OCI-LY3 (cell line): ENCODE measurements around the gene MCF2L2.

Experiments used
- H2AFZ ChIP-seq: fragments of 200-600, 300-600 bp; shearing (Covaris generic); 2 replicates; pipeline ENCODE4 v1.6.0; 2014; ENCODE audit warnings: antibody characterized with exemption, low read depth, low read length
- H3K27ac ChIP-seq: fragments of 200-600, 300-600 bp; sonication (generic); 2 replicates; pipeline ENCODE4 v1.5.1; 2014; ENCODE audit warnings: mild to moderate bottlenecking, low read length, moderate library complexity, mixed read lengths
- H3K27me3 ChIP-seq: fragments of 200-600, 300-600 bp; sonication (generic); 2 replicates; pipeline ENCODE4 v1.6.1; 2014; ENCODE audit warnings: low read depth, low read length, mixed read lengths
- H3K36me3 ChIP-seq: fragments of 200-600, 300-600 bp; sonication (generic); replicated peaks from 2 replicates; pipeline ENCODE3; 2014; ENCODE audit warnings: low read depth, low read length, mixed read lengths
- H3K4me1 ChIP-seq: fragments of 300-600, 200-600 bp; sonication (generic); 2 replicates; pipeline ENCODE4 v1.6.1; 2014; ENCODE audit warnings: low read length, mixed read lengths
- H3K4me2 ChIP-seq: fragments of 200-600, 300-600 bp; sonication (generic); 2 replicates; pipeline ENCODE4 v1.6.1; 2014; ENCODE audit warnings: low read length, mixed read lengths
- H3K4me3 ChIP-seq: fragments of 300-600, 200-600 bp; sonication (generic); 2 replicates; pipeline ENCODE4 v1.5.1; 2014; ENCODE audit warnings: antibody characterized with exemption, mild to moderate bottlenecking, low read length, moderate library complexity
- H3K79me2 ChIP-seq: fragments of 300-600, 200-600 bp; shearing (Covaris generic); 2 replicates; pipeline ENCODE4 v1.6.1; 2014; ENCODE audit warnings: mild to moderate bottlenecking, low read length, mixed read lengths
- H3K9ac ChIP-seq: fragments of 300-600, 200-600 bp; shearing (Covaris generic); 2 replicates; pipeline ENCODE4 v1.6.0; 2014; ENCODE audit warnings: mild to moderate bottlenecking, low read length, moderate library complexity
- H3K9me3 ChIP-seq: fragments of 200-600, 300-600 bp; shearing (Covaris generic); 2 replicates; pipeline ENCODE4 v1.6.1; 2014; ENCODE audit warnings: low read length, mixed read lengths; ENCODE audit not compliant: insufficient read depth
- H4K20me1 ChIP-seq: fragments of 200-600, 300-600 bp; sonication (generic); 2 replicates; pipeline ENCODE4 v1.6.1; 2016; ENCODE audit warnings: low read length, mixed read lengths; ENCODE audit not compliant: insufficient read depth
- EZH2phosphoT487 ChIP-seq: fragments of 200-600 bp; shearing (Covaris generic); IDR thresholded peaks from 2 replicates; pipeline ENCODE4 v1.6.1; 2018; ENCODE audit warnings: antibody characterized with exemption, mixed run types, low read depth
- TF ChIP-seq, protein P1 (sequence below): fragments of 200-600, 300-600 bp; sonication (generic); IDR thresholded peaks from 2 replicates; pipeline ENCODE4 v1.5.1; 2014; ENCODE audit warnings: antibody characterized with exemption, low read length, low read depth

The MCF2L2 gene

DNA sequence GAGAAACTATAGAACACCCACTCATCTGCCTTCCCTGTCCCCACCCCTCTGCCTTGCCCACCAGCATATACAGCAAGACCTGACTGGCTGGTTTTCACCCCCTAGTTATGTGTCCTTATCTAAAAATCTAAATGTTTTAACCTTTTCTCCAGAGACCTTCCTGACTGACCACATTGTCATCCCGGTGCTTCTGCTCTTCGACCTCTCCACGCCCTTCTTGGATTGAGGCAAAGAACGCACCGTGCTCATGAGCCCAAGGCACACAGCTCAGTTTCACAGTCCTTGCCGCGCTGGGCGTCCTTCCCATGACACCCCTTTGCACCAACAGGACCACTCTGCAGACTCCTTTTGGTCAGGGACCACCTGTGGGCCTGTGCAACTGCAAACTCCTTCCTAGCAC lies 112.7 kb downstream of the MCF2L2 start:
- Histone ChIP-seq H3K9me3 (no peaks in the 10 kb centered on the region), H3K36me3 (no peaks in the 10 kb centered on the region), H3K4me2 (no peak overlapping the region), H3K27ac (no peak overlapping the region), H3K4me3 (no peak overlapping the region), H3K27me3 (no peaks in the 10 kb centered on the region), H3K4me1 (no peaks in the 10 kb centered on the region), H3K9ac (no peak overlapping the region), H4K20me1 (no peaks in the 10 kb centered on the region), H2AFZ (no peak overlapping the region), H3K79me2 (no peaks in the 10 kb centered on the region)
- TF ChIP-seq, protein P1, sequence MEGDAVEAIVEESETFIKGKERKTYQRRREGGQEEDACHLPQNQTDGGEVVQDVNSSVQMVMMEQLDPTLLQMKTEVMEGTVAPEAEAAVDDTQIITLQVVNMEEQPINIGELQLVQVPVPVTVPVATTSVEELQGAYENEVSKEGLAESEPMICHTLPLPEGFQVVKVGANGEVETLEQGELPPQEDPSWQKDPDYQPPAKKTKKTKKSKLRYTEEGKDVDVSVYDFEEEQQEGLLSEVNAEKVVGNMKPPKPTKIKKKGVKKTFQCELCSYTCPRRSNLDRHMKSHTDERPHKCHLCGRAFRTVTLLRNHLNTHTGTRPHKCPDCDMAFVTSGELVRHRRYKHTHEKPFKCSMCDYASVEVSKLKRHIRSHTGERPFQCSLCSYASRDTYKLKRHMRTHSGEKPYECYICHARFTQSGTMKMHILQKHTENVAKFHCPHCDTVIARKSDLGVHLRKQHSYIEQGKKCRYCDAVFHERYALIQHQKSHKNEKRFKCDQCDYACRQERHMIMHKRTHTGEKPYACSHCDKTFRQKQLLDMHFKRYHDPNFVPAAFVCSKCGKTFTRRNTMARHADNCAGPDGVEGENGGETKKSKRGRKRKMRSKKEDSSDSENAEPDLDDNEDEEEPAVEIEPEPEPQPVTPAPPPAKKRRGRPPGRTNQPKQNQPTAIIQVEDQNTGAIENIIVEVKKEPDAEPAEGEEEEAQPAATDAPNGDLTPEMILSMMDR = no peak

DNA sequence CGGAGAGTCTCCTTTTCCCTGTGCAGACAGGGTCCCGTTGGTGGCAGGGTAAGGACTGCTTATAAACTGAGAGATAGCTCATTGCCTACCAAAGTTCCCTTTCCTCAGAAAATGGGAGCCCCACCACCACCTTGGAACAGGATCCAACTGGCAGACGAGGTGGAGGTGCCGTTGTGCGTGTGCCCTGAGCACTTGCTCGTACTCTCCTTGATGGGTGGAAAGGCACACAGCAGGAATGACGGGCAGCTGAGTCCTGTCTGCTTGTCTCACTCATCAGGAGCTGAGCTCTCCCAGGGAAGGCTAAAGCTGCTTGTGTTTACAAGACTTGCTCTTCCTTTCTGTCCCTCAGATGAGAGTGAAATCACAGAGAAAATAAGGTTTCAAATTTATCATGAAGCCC lies 114.7 kb downstream of the MCF2L2 start:
- Histone ChIP-seq H3K4me2 (no peak overlapping the region), H2AFZ (no peak overlapping the region), H3K79me2 (no peaks in the 10 kb centered on the region), H3K27me3 (no peaks in the 10 kb centered on the region), H3K27ac (no peak overlapping the region), H3K4me3 (no peak overlapping the region), H3K4me1 (no peaks in the 10 kb centered on the region), H3K36me3 (no peaks in the 10 kb centered on the region), H3K9me3 (no peaks in the 10 kb centered on the region), H3K9ac (no peak overlapping the region), H4K20me1 (no peaks in the 10 kb centered on the region)
- TF ChIP-seq EZH2phosphoT487 = no peak
- TF ChIP-seq, protein P1 = no peak

DNA sequence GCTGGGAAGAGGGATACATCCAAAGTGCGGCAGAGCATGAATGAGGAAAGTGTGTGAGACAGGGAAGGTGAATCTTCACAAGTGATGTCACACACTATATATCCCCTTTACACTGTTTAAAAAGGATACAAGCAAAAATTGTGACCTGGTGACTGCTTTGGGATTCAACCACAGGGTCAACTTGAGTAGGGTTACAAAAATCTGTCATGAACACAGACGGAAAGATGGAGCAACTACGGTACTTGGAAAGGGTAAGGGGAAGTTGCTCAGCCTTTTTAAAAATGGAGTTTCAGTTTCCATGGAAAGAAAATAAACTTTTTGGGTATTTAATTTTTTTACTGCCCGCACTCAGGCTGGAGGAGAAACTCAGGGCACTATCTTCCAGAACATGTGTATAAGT lies 115.1 kb downstream of the MCF2L2 start:
- no peak overlapping the region for H3K9ac ChIP-seq
- no peaks in the 10 kb centered on the region for H3K9me3 ChIP-seq
- H3K4me3 ChIP-seq = no peak overlapping the region
- H3K4me1 ChIP-seq = no peaks in the 10 kb centered on the region
- TF ChIP-seq, protein P1 = no peak
- TF ChIP-seq EZH2phosphoT487 = no peak
- no peak overlapping the region for H2AFZ ChIP-seq
- H3K36me3 ChIP-seq = no peaks in the 10 kb centered on the region
- H4K20me1 ChIP-seq = no peaks in the 10 kb centered on the region
- no peaks in the 10 kb centered on the region for H3K27me3 ChIP-seq
- H3K79me2 ChIP-seq = no peaks in the 10 kb centered on the region
- H3K27ac ChIP-seq = no peak overlapping the region
- no peak overlapping the region for H3K4me2 ChIP-seq

DNA sequence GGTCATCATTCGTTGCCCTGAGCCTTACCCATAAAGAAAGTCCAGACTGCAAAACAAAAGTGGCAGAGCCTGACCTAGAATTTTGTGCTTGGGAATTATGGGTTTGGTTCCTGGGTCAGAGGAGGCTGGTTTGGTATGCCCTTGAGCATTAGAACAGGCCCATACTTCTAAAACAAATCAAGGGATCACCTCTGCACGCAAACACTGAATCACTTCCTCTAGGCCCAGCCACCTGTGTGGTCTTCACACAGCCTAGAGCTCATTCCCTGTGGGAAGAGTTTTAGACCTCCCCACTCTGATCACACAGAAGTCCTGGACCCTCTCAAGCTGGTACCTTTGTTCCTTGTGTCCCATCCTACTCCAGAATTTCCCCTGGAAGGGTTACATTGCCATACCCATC lies 116.0 kb downstream of the MCF2L2 start:
- no peak overlapping the region for H3K4me3 ChIP-seq
- no peak for TF ChIP-seq EZH2phosphoT487
- TF ChIP-seq, protein P1 = no peak
- H3K4me2 ChIP-seq = no peak overlapping the region
- no peaks in the 10 kb centered on the region for H4K20me1 ChIP-seq
- peaks cover 2% of the 10 kb centered on the region for H3K4me1 ChIP-seq
- no peaks in the 10 kb centered on the region for H3K9me3 ChIP-seq
- H3K79me2 ChIP-seq = no peaks in the 10 kb centered on the region
- no peak overlapping the region for H3K27ac ChIP-seq
- H3K36me3 ChIP-seq = no peaks in the 10 kb centered on the region
- H2AFZ ChIP-seq = no peak overlapping the region
- no peak overlapping the region for H3K9ac ChIP-seq
- H3K27me3 ChIP-seq = no peaks in the 10 kb centered on the region
